Common myeloid progenitor, CD34-positive (primary cell): Measurements from ENCODE around the gene BANP.

Source experiments
- CTCF ChIA-PET: fragments of 350-600 bp; sonication (Branson Sonifier 250); formaldehyde crosslinking; loops from one replicate; lab custom pipeline; 2021; ENCODE audit warnings: antibody characterized with exemption; lab: Charles Lee
- POLR2A ChIA-PET: fragments of 350-600 bp; sonication (Branson Sonifier 250); formaldehyde crosslinking; loops from one replicate; lab custom pipeline; 2021; ENCODE audit warnings: antibody characterized with exemption; lab: Charles Lee
- DNase-seq, 3 donors: peaks; one replicate each; pipeline versions ENCODE4 v3.0.0 to v3.0.0-alpha.2; 2013
- H3K27ac ChIP-seq, 2 experiments: 1 replicate in 1 of 2; 2 replicates in 1 of 2; pipeline ENCODE4 v1.7.0; 2013; ENCODE audit warnings: inconsistent platforms in 2 of 2, low read length in 2 of 2, mild to moderate bottlenecking in 2 of 2, low read depth in 1 of 2, moderate library complexity in 1 of 2; ENCODE audit not compliant: severe bottlenecking in 2 of 2, insufficient read depth in 1 of 2, poor library complexity in 1 of 2
- H3K27me3 ChIP-seq, 5 experiments: replicated peaks in 2 of 5; 1 replicate in 3 of 5; 2 replicates in 2 of 5; pipeline versions ENCODE4 v1.6.1 to v1.7.0; 2013; ENCODE audit warnings: low read length in 4 of 5, mild to moderate bottlenecking in 2 of 5, moderate library complexity in 2 of 5, inconsistent platforms in 1 of 5; ENCODE audit not compliant: insufficient read depth in 5 of 5, control insufficient read depth in 4 of 5
- H3K36me3 ChIP-seq, 4 experiments: 1 replicate in 2 of 4; 2 replicates in 2 of 4; pipeline versions ENCODE4 v1.6.1 to v1.7.0; 2013; ENCODE audit warnings: low read length in 3 of 4, control low read depth in 1 of 4, mild to moderate bottlenecking in 1 of 4; ENCODE audit not compliant: control insufficient read depth in 4 of 4, insufficient read depth in 4 of 4
- H3K4me1 ChIP-seq, 4 experiments: 1 replicate in 3 of 4; 2 replicates in 1 of 4; pipeline versions ENCODE4 v1.6.1 to v1.7.1; 2013; ENCODE audit warnings: low read length in 3 of 4, mild to moderate bottlenecking in 3 of 4, control low read depth in 1 of 4, inconsistent platforms in 1 of 4, moderate library complexity in 1 of 4; ENCODE audit not compliant: control insufficient read depth in 4 of 4, insufficient read depth in 4 of 4; ENCODE audit errors: control extremely low read depth in 1 of 4
- H3K4me3 ChIP-seq, 7 experiments: 1 replicate in 4 of 7; 2 replicates in 3 of 7; pipeline versions ENCODE4 v1.5.1 to v1.7.0; 2013; ENCODE audit warnings: mild to moderate bottlenecking in 7 of 7, low read length in 6 of 7, moderate library complexity in 6 of 7, inconsistent platforms in 2 of 7, low read depth in 2 of 7, control low read depth in 1 of 7; ENCODE audit not compliant: insufficient read depth in 4 of 7, control insufficient read depth in 1 of 7; ENCODE audit errors: extremely low read depth in 1 of 7
- H3K9me3 ChIP-seq, 5 experiments: 1 replicate in 4 of 5; 2 replicates in 1 of 5; pipeline versions ENCODE4 v1.6.1 to v1.7.1; 2013; ENCODE audit warnings: low read length in 4 of 5, mild to moderate bottlenecking in 2 of 5, inconsistent platforms in 1 of 5, low read depth in 1 of 5, moderate library complexity in 1 of 5; ENCODE audit not compliant: control insufficient read depth in 4 of 5, insufficient read depth in 2 of 5; ENCODE audit errors: control extremely low read depth in 1 of 5
- WGBS: methylation state at CpG from one replicate; pipeline ENCODE4 v1.1.5; 2013; ENCODE audit not compliant: insufficient coverage; 5-methylcytosine and 5-hydroxymethylcytosine counted together

The BANP gene

GRCh38 chr16:87965417-87965816, 14.2 kb downstream of the BANP start:
- Histone ChIP-seq H3K4me3 (no peak overlapping the region), H3K4me1 (peaks cover 9 to 67% (median 57%) of the 10 kb centered on the region in 4 experiments), H3K27me3 (no peaks in the 10 kb centered on the region), H3K27ac (peak overlapping the region in 1 of 2 experiments; percentile 74), H3K9me3 (no peaks in the 10 kb centered on the region), H3K36me3 (peaks cover 0 to 5% (median under 1%) of the 10 kb centered on the region in 4 experiments)
- DNase-seq = no peak
- WGBS = 94% methylated on average over 10 of the region's 11 CpGs
- CTCF ChIA-PET = no interaction called here
- POLR2A ChIA-PET = no interaction called here

GRCh38 chr16:87966064-87966645, 14.9 kb downstream of the BANP start:
- WGBS = 86% methylated on average over 5 of the region's 5 CpGs
- peak overlapping the region in 3 of 7 experiments; percentile 60 to 76 (median 71) for H3K4me3 ChIP-seq
- no peak for DNase-seq
- peaks cover 3 to 9% (median 6%) of the 10 kb centered on the region in 4 experiments for H3K36me3 ChIP-seq
- peaks cover 7 to 60% (median 51%) of the 10 kb centered on the region in 4 experiments for H3K4me1 ChIP-seq
- H3K27ac ChIP-seq = peak overlapping the region; percentile 9 to 74
- no peaks in the 10 kb centered on the region for H3K27me3 ChIP-seq
- peaks cover 0 to 4% (median 2%) of the 10 kb centered on the region in 5 experiments for H3K9me3 ChIP-seq
- ChIA-PET POLR2A (interaction anchor here (0.7 kb wide), 1 partner anchor 489 kb away, joined by 4 read pairs; no protein-coding TSS in a partner anchor), CTCF (interaction anchor here (0.5 to 1.5 kb wide), 3 partner anchors 10 to 31 kb away, joined by 3 to 4 read pairs (median 3); partner anchors contain the start of gene CA5A)

- CTCF ChIA-PET = interaction anchor here (0.5 to 1.5 kb wide), 4 partner anchors 10 to 38 kb away, joined by 3 to 4 read pairs (median 3); partner anchors contain the start of gene CA5A
- H3K27ac ChIP-seq = peak overlapping the region; percentile 9 to 74
- peak in 1 of 3 donors; percentile 48 for DNase-seq
- WGBS = 3% methylated on average over 12 of the region's 14 CpGs
- peaks cover 0 to 9% (median 5%) of the 10 kb centered on the region in 5 experiments for H3K9me3 ChIP-seq
- peak overlapping the region in 6 of 7 experiments; percentile 28 to 76 (median 52) for H3K4me3 ChIP-seq
- POLR2A ChIA-PET = interaction anchor here (0.7 to 0.9 kb wide), 2 partner anchors 10 to 489 kb away, joined by 3 to 4 read pairs; no protein-coding TSS in a partner anchor
- H3K27me3 ChIP-seq = no peaks in the 10 kb centered on the region
- peaks cover 7 to 54% (median 48%) of the 10 kb centered on the region in 4 experiments for H3K4me1 ChIP-seq
- peaks cover 4 to 13% (median 7%) of the 10 kb centered on the region in 4 experiments for H3K36me3 ChIP-seq
Measured at GRCh38 chr16:87966685-87967185, 15.5 kb downstream of the BANP start.

- WGBS = 91% methylated on average over 4 of the region's 7 CpGs
- no peak overlapping the region for H3K27ac ChIP-seq
Measured at GRCh38 chr16:87968541-87968940, 17.3 kb downstream of the BANP start.

GRCh38 chr16:87970186-87970585, 19.0 kb downstream of the BANP start:
- peaks cover 3 to 38% (median 26%) of the 10 kb centered on the region in 4 experiments for H3K4me1 ChIP-seq
- peaks cover 4 to 16% (median 9%) of the 10 kb centered on the region in 4 experiments for H3K36me3 ChIP-seq
- H3K9me3 ChIP-seq = peaks cover 0 to 17% (median 9%) of the 10 kb centered on the region in 5 experiments
- POLR2A ChIA-PET = no interaction called here
- no peaks in the 10 kb centered on the region for H3K27me3 ChIP-seq
- no peak for DNase-seq
- H3K4me3 ChIP-seq = no peak overlapping the region
- WGBS = 100% methylated on average over 1 of the region's 3 CpGs
- no peak overlapping the region for H3K27ac ChIP-seq
- CTCF ChIA-PET = no interaction called here

More at GRCh38 chr16:87968541-87968940, 17.3 kb downstream of the BANP start:
- Histone ChIP-seq H3K4me3 (no peak overlapping the region), H3K9me3 (peaks cover 0 to 17% (median 9%) of the 10 kb centered on the region in 5 experiments), H3K27me3 (no peaks in the 10 kb centered on the region), H3K36me3 (peaks cover 4 to 14% (median 8%) of the 10 kb centered on the region in 4 experiments), H3K4me1 (peaks cover 7 to 43% (median 33%) of the 10 kb centered on the region in 4 experiments)
- DNase-seq = no peak
- CTCF ChIA-PET = interaction anchor here (1.0 to 1.3 kb wide), 4 partner anchors 17 to 37 kb away, joined by 3 to 4 read pairs (median 3); partner anchors contain the start of gene BANP
- POLR2A ChIA-PET = interaction anchor here (0.6 to 0.7 kb wide), 2 partner anchors 17 to 589 kb away, joined by 3 read pairs; partner anchors contain the start of gene BANP

- WGBS = 100% methylated on average over 2 of the region's 2 CpGs
- Histone ChIP-seq H3K36me3 (peaks cover 4 to 19% (median 14%) of the 10 kb centered on the region in 4 experiments), H3K4me3 (no peak overlapping the region), H3K4me1 (peaks cover 3 to 24% (median 12%) of the 10 kb centered on the region in 4 experiments), H3K27me3 (no peaks in the 10 kb centered on the region), H3K27ac (no peak overlapping the region), H3K9me3 (peaks cover 0 to 17% (median 9%) of the 10 kb centered on the region in 5 experiments)
- ChIA-PET CTCF (interaction anchor here (1.7 to 1.9 kb wide), 2 partner anchors 9 to 11 kb away, joined by 5 to 6 read pairs; no protein-coding TSS in a partner anchor), POLR2A (no interaction called here)
- DNase-seq = peak in 1 of 3 donors; percentile 47
Measured at GRCh38 chr16:87971933-87972332, 20.7 kb downstream of the BANP start.
